ENCODE results near the gene MMP8.
"Not testable (repeated sequence)": the region's sequence is repeated elsewhere in the genome, so short reads cannot be mapped to it uniquely, and the experiment has no call there.

The MMP8 gene

GRCh38 chr11:102734650-102735049 lies 9.9 kb upstream of the MMP8 start:
- Mint-ChIP-seq H3K4me1 (ENCODE audit: low read depth) (no peaks in the 10 kb centered on the region), H3K27ac (no peak overlapping the region), H3K36me3 (no peaks in the 10 kb centered on the region), H3K27me3 (peaks cover 10% of the 10 kb centered on the region), H3K9me3 (ENCODE audit: low read depth) (peaks cover 6% of the 10 kb centered on the region), H3K4me3 (no peak overlapping the region)

- Mint-ChIP-seq H3K27me3 (peaks cover 9% of the 10 kb centered on the region), H3K36me3 (no peaks in the 10 kb centered on the region), H3K9me3 (ENCODE audit: low read depth) (peaks cover 4% of the 10 kb centered on the region), H3K27ac (no peak overlapping the region), H3K4me3 (no peak overlapping the region), H3K4me1 (ENCODE audit: low read depth) (no peaks in the 10 kb centered on the region)
Observed at GRCh38 chr11:102733232-102733875, 8.6 kb upstream of the MMP8 start.

- H3K9me3 Mint-ChIP-seq (ENCODE audit: low read depth); H3K4me1 Mint-ChIP-seq (ENCODE audit: low read depth); H3K27ac Mint-ChIP-seq; H3K27me3 Mint-ChIP-seq; H3K4me3 Mint-ChIP-seq; H3K36me3 Mint-ChIP-seq: not testable (repeated sequence)
Observed at GRCh38 chr11:102730944-102731343, 6.2 kb upstream of the MMP8 start.

- Mint-ChIP-seq H3K4me1 (ENCODE audit: low read depth) (no peaks in the 10 kb centered on the region), H3K27ac (no peak overlapping the region), H3K36me3 (no peaks in the 10 kb centered on the region), H3K27me3 (peaks cover 5% of the 10 kb centered on the region), H3K9me3 (ENCODE audit: low read depth) (no peaks in the 10 kb centered on the region), H3K4me3 (no peak overlapping the region)
Observed at GRCh38 chr11:102729849-102730815, 5.4 kb upstream of the MMP8 start.

GRCh38 chr11:102727890-102728289 lies 3.1 kb upstream of the MMP8 start:
- Mint-ChIP-seq H3K4me3 (no peak overlapping the region), H3K4me1 (ENCODE audit: low read depth) (no peaks in the 10 kb centered on the region), H3K36me3 (no peaks in the 10 kb centered on the region), H3K9me3 (ENCODE audit: low read depth) (no peaks in the 10 kb centered on the region), H3K27ac (no peak overlapping the region), H3K27me3 (peaks cover 5% of the 10 kb centered on the region)

- no peak overlapping the region for H3K4me3 Mint-ChIP-seq
- H3K27ac Mint-ChIP-seq, result no peak overlapping the region
- no peaks in the 10 kb centered on the region for H3K36me3 Mint-ChIP-seq
- H3K4me1 Mint-ChIP-seq (ENCODE audit: low read depth), result no peaks in the 10 kb centered on the region
- peaks cover 2% of the 10 kb centered on the region for H3K27me3 Mint-ChIP-seq
- no peaks in the 10 kb centered on the region for H3K9me3 Mint-ChIP-seq (ENCODE audit: low read depth)
Observed at GRCh38 chr11:102722821-102723220, 1.9 kb downstream of the MMP8 start.

GRCh38 chr11:102719620-102720277 lies 5.0 kb downstream of the MMP8 start:
- no peak overlapping the region for H3K27ac Mint-ChIP-seq
- H3K4me1 Mint-ChIP-seq (ENCODE audit: low read depth), result no peaks in the 10 kb centered on the region
- H3K36me3 Mint-ChIP-seq, result no peaks in the 10 kb centered on the region
- H3K27me3 Mint-ChIP-seq, result peaks cover 2% of the 10 kb centered on the region
- no peak overlapping the region for H3K4me3 Mint-ChIP-seq
- no peaks in the 10 kb centered on the region for H3K9me3 Mint-ChIP-seq (ENCODE audit: low read depth)

GRCh38 chr11:102717280-102717679 lies 7.5 kb downstream of the MMP8 start:
- no peaks in the 10 kb centered on the region for H3K9me3 Mint-ChIP-seq (ENCODE audit: low read depth)
- H3K27ac Mint-ChIP-seq, result no peak overlapping the region
- H3K4me1 Mint-ChIP-seq (ENCODE audit: low read depth), result no peaks in the 10 kb centered on the region
- no peak overlapping the region for H3K4me3 Mint-ChIP-seq
- H3K27me3 Mint-ChIP-seq, result peaks cover 5% of the 10 kb centered on the region
- H3K36me3 Mint-ChIP-seq, result no peaks in the 10 kb centered on the region

GRCh38 chr11:102716527-102716926 lies 8.2 kb downstream of the MMP8 start:
- Mint-ChIP-seq H3K4me3 (no peak overlapping the region), H3K36me3 (no peaks in the 10 kb centered on the region), H3K27me3 (peaks cover 5% of the 10 kb centered on the region), H3K9me3 (ENCODE audit: low read depth) (no peaks in the 10 kb centered on the region), H3K4me1 (ENCODE audit: low read depth) (no peaks in the 10 kb centered on the region), H3K27ac (no peak overlapping the region)

- Mint-ChIP-seq H3K4me1 (ENCODE audit: low read depth) (no peaks in the 10 kb centered on the region), H3K27ac (no peak overlapping the region)
Observed at GRCh38 chr11:102712137-102712536, 12.6 kb downstream of the MMP8 start.

GRCh38 chr11:102709201-102709945 lies 15.4 kb downstream of the MMP8 start:
- Mint-ChIP-seq H3K27me3 (peaks cover 8% of the 10 kb centered on the region), H3K4me3 (no peak overlapping the region), H3K9me3 (ENCODE audit: low read depth) (no peaks in the 10 kb centered on the region), H3K4me1 (ENCODE audit: low read depth) (no peaks in the 10 kb centered on the region), H3K27ac (no peak overlapping the region), H3K36me3 (no peaks in the 10 kb centered on the region)

More at GRCh38 chr11:102712137-102712536, 12.6 kb downstream of the MMP8 start:
- Mint-ChIP-seq H3K36me3 (no peaks in the 10 kb centered on the region), H3K4me3 (no peak overlapping the region), H3K9me3 (ENCODE audit: low read depth) (no peaks in the 10 kb centered on the region), H3K27me3 (peaks cover 6% of the 10 kb centered on the region)

GRCh38 chr11:102708654-102709053 lies 16.1 kb downstream of the MMP8 start:
- Mint-ChIP-seq H3K27ac (no peak overlapping the region), H3K9me3 (ENCODE audit: low read depth) (no peaks in the 10 kb centered on the region), H3K4me3 (no peak overlapping the region), H3K27me3 (peaks cover 8% of the 10 kb centered on the region), H3K36me3 (no peaks in the 10 kb centered on the region), H3K4me1 (ENCODE audit: low read depth) (no peaks in the 10 kb centered on the region)

- Mint-ChIP-seq H3K4me3 (no peak within 1 kb of the TSS), H3K27ac (no peak within 1 kb of the TSS), H3K9me3 (ENCODE audit: low read depth) (no peaks in the 10 kb centered on the region)
Observed at GRCh38 chr11:102705626-102706025, 19.1 kb downstream of the MMP8 start, which contains the start of gene MMP27. Gene MMP27, minus strand, starts transcription at chr11:102705769. Its CDS starts 55 bp downstream, at chr11:102705714.

GRCh38 chr11:102704841-102705240 lies 19.9 kb downstream of the MMP8 start:
- Mint-ChIP-seq H3K27ac (no peak overlapping the region), H3K36me3 (no peaks in the 10 kb centered on the region), H3K4me3 (no peak overlapping the region), H3K27me3 (peaks cover 4% of the 10 kb centered on the region), H3K4me1 (ENCODE audit: low read depth) (no peaks in the 10 kb centered on the region), H3K9me3 (ENCODE audit: low read depth) (no peaks in the 10 kb centered on the region)

More at GRCh38 chr11:102705626-102706025, 19.1 kb downstream of the MMP8 start, which contains the start of gene MMP27:
- Mint-ChIP-seq H3K4me1 (ENCODE audit: low read depth) (no peaks in the 10 kb centered on the region), H3K27me3 (peaks cover 4% of the 10 kb centered on the region), H3K36me3 (no peaks in the 10 kb centered on the region)
